ENCODE measurements around the gene TBX10. TPM values are rescaled to one million over a fixed set of nuclear protein-coding genes. Genes with fewer than 3 reads are reported as not detected.

The TBX10 gene
- polyA plus RNA-seq, 1 donor from 2014 or later = not detected

- no peaks in the 10 kb centered on the region for H3K36me3 ChIP-seq (ENCODE audit: insufficient read depth, low read length)
- no peaks in the 10 kb centered on the region for H3K27me3 ChIP-seq (ENCODE audit: insufficient read depth, low read depth, low read length)
- H3K27ac ChIP-seq (ENCODE audit: low read length) = no peak overlapping the region
These were observed 41.3 kb upstream of the TBX10 start for GRCh38 chr11:67680696-67681470.

DNA sequence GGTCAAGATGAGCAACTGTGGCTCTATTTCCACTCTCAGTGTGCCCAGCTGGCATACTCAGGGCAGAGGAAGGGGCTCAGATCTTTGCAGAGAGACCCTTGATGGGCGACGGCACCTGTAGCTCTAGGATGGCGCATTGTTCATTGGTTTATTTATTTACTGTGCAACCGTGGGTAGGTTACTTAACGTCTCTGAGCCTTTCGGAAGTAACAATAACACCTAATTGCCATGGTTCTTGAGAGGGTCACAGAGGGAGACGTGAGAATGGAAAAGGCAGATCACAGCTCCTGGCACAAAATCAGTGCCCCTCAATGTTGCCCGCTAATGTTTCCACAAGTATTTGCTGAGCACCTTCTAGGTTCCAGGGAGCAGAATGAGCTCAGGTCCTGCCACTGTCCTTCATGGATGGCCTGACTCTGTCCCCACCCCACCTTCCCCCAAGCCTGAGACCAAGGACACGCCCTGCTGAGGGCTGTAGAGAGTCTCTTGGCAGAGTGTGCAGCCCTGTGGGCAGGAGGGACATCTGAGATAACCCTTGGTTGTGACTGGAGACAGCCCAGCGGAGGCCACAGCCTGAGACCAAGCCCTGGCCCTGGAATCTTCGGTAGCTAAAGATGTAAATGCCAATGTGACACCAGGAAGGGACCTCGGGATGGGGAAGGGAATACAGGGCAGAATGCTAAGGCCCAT, 35.6 kb upstream of the TBX10 start:
- Histone ChIP-seq H3F3A (ENCODE audit: insufficient read depth, low read length, poor library complexity, severe bottlenecking) (no peaks in the 10 kb centered on the region), H3K4me2 (ENCODE audit: low read length) (no peak overlapping the region), H3K27me3 (ENCODE audit: insufficient read depth, low read depth, low read length) (no peaks in the 10 kb centered on the region), H3K79me2 (replicated peaks; ENCODE audit: insufficient read depth, low read length) (no peaks in the 10 kb centered on the region), H3K9me2 (ENCODE audit: insufficient read depth, low read length) (no peaks in the 10 kb centered on the region), H3K27ac (ENCODE audit: low read length) (no peak overlapping the region), H4K20me1 (ENCODE audit: insufficient read depth) (no peaks in the 10 kb centered on the region), H3K9ac (ENCODE audit: low read length) (no peak overlapping the region), H2AFZ (ENCODE audit: low read depth, low read length) (no peak overlapping the region), H3K36me3 (ENCODE audit: insufficient read depth, low read length) (no peaks in the 10 kb centered on the region), H3K9me3 (ENCODE audit: low read length) (no peaks in the 10 kb centered on the region), H3K4me3 (ENCODE audit: low read length) (no peak overlapping the region)
- TF ChIP-seq, protein P1, sequence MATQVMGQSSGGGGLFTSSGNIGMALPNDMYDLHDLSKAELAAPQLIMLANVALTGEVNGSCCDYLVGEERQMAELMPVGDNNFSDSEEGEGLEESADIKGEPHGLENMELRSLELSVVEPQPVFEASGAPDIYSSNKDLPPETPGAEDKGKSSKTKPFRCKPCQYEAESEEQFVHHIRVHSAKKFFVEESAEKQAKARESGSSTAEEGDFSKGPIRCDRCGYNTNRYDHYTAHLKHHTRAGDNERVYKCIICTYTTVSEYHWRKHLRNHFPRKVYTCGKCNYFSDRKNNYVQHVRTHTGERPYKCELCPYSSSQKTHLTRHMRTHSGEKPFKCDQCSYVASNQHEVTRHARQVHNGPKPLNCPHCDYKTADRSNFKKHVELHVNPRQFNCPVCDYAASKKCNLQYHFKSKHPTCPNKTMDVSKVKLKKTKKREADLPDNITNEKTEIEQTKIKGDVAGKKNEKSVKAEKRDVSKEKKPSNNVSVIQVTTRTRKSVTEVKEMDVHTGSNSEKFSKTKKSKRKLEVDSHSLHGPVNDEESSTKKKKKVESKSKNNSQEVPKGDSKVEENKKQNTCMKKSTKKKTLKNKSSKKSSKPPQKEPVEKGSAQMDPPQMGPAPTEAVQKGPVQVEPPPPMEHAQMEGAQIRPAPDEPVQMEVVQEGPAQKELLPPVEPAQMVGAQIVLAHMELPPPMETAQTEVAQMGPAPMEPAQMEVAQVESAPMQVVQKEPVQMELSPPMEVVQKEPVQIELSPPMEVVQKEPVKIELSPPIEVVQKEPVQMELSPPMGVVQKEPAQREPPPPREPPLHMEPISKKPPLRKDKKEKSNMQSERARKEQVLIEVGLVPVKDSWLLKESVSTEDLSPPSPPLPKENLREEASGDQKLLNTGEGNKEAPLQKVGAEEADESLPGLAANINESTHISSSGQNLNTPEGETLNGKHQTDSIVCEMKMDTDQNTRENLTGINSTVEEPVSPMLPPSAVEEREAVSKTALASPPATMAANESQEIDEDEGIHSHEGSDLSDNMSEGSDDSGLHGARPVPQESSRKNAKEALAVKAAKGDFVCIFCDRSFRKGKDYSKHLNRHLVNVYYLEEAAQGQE (IDR thresholded peaks at IDR 0.05; ENCODE audit: borderline replicate concordance) = no peak
- TF ChIP-seq POLR2AphosphoS5 (IDR thresholded peaks at IDR 0.05) = no peak
- TF ChIP-seq TAF1 (IDR thresholded peaks at IDR 0.05; ENCODE audit: low read depth) = no peak
- no peak for TF ChIP-seq CTCF (IDR thresholded peaks at IDR 0.05; ENCODE audit: poor library complexity, severe bottlenecking)
- TF ChIP-seq EZH2 (IDR thresholded peaks at IDR 0.05; ENCODE audit: borderline replicate concordance, insufficient read depth, low read length, poor library complexity, severe bottlenecking) = no peak
- no peak for TF ChIP-seq SMC3 (conservative IDR thresholded peaks at IDR 0.05; ENCODE audit: poor library complexity)
- TF ChIP-seq RAD21 (conservative IDR thresholded peaks at IDR 0.05) = no peak
- no peak for TF ChIP-seq MXI1 (conservative IDR thresholded peaks at IDR 0.05; ENCODE audit: poor library complexity, severe bottlenecking)
- TF ChIP-seq EP300 (conservative IDR thresholded peaks at IDR 0.05; ENCODE audit: poor library complexity, severe bottlenecking) = no peak

More at GRCh38 chr11:67680696-67681470, 41.3 kb upstream of the TBX10 start:
- no peak overlapping the region for H2AFZ ChIP-seq (ENCODE audit: low read depth, low read length)
- TF ChIP-seq RAD21 (conservative IDR thresholded peaks at IDR 0.05) = no peak
- TF ChIP-seq EP300 (conservative IDR thresholded peaks at IDR 0.05; ENCODE audit: poor library complexity, severe bottlenecking) = no peak
- TF ChIP-seq, protein P1 (IDR thresholded peaks at IDR 0.05; ENCODE audit: borderline replicate concordance) = no peak
- TF ChIP-seq TAF1 (IDR thresholded peaks at IDR 0.05; ENCODE audit: low read depth) = no peak
- TF ChIP-seq MXI1 (conservative IDR thresholded peaks at IDR 0.05; ENCODE audit: poor library complexity, severe bottlenecking) = no peak
- no peak overlapping the region for H3K9ac ChIP-seq (ENCODE audit: low read length)
- no peak overlapping the region for H3K4me3 ChIP-seq (ENCODE audit: low read length)
- no peaks in the 10 kb centered on the region for H3K79me2 ChIP-seq (replicated peaks; ENCODE audit: insufficient read depth, low read length)
- no peaks in the 10 kb centered on the region for H3K9me3 ChIP-seq (ENCODE audit: low read length)
- no peaks in the 10 kb centered on the region for H3K9me2 ChIP-seq (ENCODE audit: insufficient read depth, low read length)
- no peaks in the 10 kb centered on the region for H3F3A ChIP-seq (ENCODE audit: insufficient read depth, low read length, poor library complexity, severe bottlenecking)
- no peak overlapping the region for H3K4me2 ChIP-seq (ENCODE audit: low read length)
- no peaks in the 10 kb centered on the region for H4K20me1 ChIP-seq (ENCODE audit: insufficient read depth)

Measured in neural cell (in vitro differentiated cells).